GM19397 (cell line): ENCODE results near the gene CTSS.

ENCODE experiments used
- ATAC-seq: cut with Tn5 transposase; IDR thresholded peaks from one replicate; pipeline ENCODE4 v1.9.1; 2021; ENCODE audit warnings: mild to moderate bottlenecking, moderate library complexity; ENCODE audit not compliant: unreplicated experiment

CTSS gene

GRCh38 chr1:150706091-150706490, 59.5 kb downstream of the CTSS start:
- ATAC-seq: no peak

GRCh38 chr1:150703427-150703826, 62.2 kb downstream of the CTSS start:
- no peak for ATAC-seq

GRCh38 chr1:150696995-150697927, 68.3 kb downstream of the CTSS start, which contains the start of gene GOLPH3L:
Gene GOLPH3L, minus strand, starts transcription at chr1:150697154. Its CDS starts 2,316 bp downstream, at chr1:150694838.
- peak; percentile 96 for ATAC-seq

GRCh38 chr1:150696590-150696989, 69.0 kb downstream of the CTSS start:
- no peak for ATAC-seq

GRCh38 chr1:150696162-150696561, 69.4 kb downstream of the CTSS start:
- ATAC-seq: no peak

GRCh38 chr1:150695561-150695960, 70.0 kb downstream of the CTSS start:
- ATAC-seq: no peak

GRCh38 chr1:150692720-150693119, 72.9 kb downstream of the CTSS start:
- no peak for ATAC-seq

GRCh38 chr1:150688763-150689162, 76.8 kb downstream of the CTSS start:
- ATAC-seq: no peak

GRCh38 chr1:150686275-150686674, 79.3 kb downstream of the CTSS start:
- no peak for ATAC-seq

- no peak for ATAC-seq
Observed at GRCh38 chr1:150683914-150684313, 81.7 kb downstream of the CTSS start.
